NK-92 (cell line): ENCODE measurements around the gene RSPO1.

Experiments
- DNase-seq: peaks from one replicate; lab custom pipeline; 2025; ENCODE audit not compliant: unreplicated experiment; lab: John Stamatoyannopoulos, UW

Gene RSPO1

GRCh38 chr1:37574834-37575480 lies 59.7 kb downstream of the RSPO1 start:
- no peak for DNase-seq

GRCh38 chr1:37570528-37571334 lies 64.0 kb downstream of the RSPO1 start:
- no peak for DNase-seq

- no peak for DNase-seq
These were observed 67.7 kb downstream of the RSPO1 start for GRCh38 chr1:37567023-37567422.

- DNase-seq, result no peak
These were observed 69.8 kb downstream of the RSPO1 start for GRCh38 chr1:37564892-37565291.

- no peak for DNase-seq
These were observed 71.7 kb downstream of the RSPO1 start for GRCh38 chr1:37562984-37563383.
